GM12891 (cell line): ENCODE measurements around the gene GRAP.

Experiments
- DNase-seq: peaks from one replicate; pipeline ENCODE4 v3.0.0; 2011; ENCODE audit warnings: low spot score; ENCODE audit not compliant: insufficient read length
- FAIRE-seq: peaks from 2 replicates; lab custom pipeline; 2011; peaks lifted over from hg19 to GRCh38; lab: Jason Lieb, UNC
- PAX5 ChIP-seq: IDR thresholded peaks from 2 replicates; pipeline ENCODE4 v1.6.1; 2011; ENCODE audit warnings: low read length, moderate library complexity, mild to moderate bottlenecking; ENCODE audit not compliant: insufficient read depth, severe bottlenecking
- POLR2A ChIP-seq: IDR thresholded peaks from 2 replicates; pipeline ENCODE4 v1.6.1; 2011; ENCODE audit warnings: low read depth, low read length, control low read depth
- POLR2AphosphoS5 ChIP-seq: IDR thresholded peaks from 2 replicates; pipeline ENCODE4 v1.6.1; 2011; ENCODE audit warnings: low read depth, low read length, control low read depth
- POU2F2 ChIP-seq: IDR thresholded peaks from 2 replicates; pipeline ENCODE4 v1.6.1; 2011; ENCODE audit warnings: low read depth, mild to moderate bottlenecking, control low read depth, low read length, moderate library complexity
- SPI1 ChIP-seq: IDR thresholded peaks from 2 replicates; pipeline ENCODE4 v1.6.1; 2011; ENCODE audit warnings: low read depth, low read length, control low read depth
- TAF1 ChIP-seq: IDR thresholded peaks from 2 replicates; pipeline ENCODE4 v1.6.1; 2011; ENCODE audit warnings: low read depth, low read length, control low read depth

GRAP gene

GRCh38 chr17:18985475-18985874, 61.3 kb downstream of the GRAP start:
- TF ChIP-seq POU2F2, result no peak
- TF ChIP-seq PAX5, result no peak
- no peak for TF ChIP-seq POLR2A
- no peak for TF ChIP-seq TAF1
- no peak for TF ChIP-seq SPI1
- TF ChIP-seq POLR2AphosphoS5, result no peak
- FAIRE-seq, result no peak
- no peak for DNase-seq

GRCh38 chr17:18984273-18985114, 62.3 kb downstream of the GRAP start:
- no peak for DNase-seq

GRCh38 chr17:18981642-18982424, 64.9 kb downstream of the GRAP start:
- no peak for TF ChIP-seq POU2F2
- no peak for TF ChIP-seq SPI1
- TF ChIP-seq PAX5, result no peak
- no peak for TF ChIP-seq POLR2A
- TF ChIP-seq POLR2AphosphoS5, result no peak
- no peak for TF ChIP-seq TAF1
- DNase-seq (no peak), FAIRE-seq (no peak)

More at GRCh38 chr17:18984273-18985114, 62.3 kb downstream of the GRAP start:
- no peak for TF ChIP-seq TAF1
- no peak for TF ChIP-seq PAX5
- no peak for TF ChIP-seq POU2F2
- no peak for TF ChIP-seq POLR2A
- no peak for TF ChIP-seq SPI1
- TF ChIP-seq POLR2AphosphoS5, result no peak
- no peak for FAIRE-seq

GRCh38 chr17:18981335-18981641, 65.5 kb downstream of the GRAP start:
- no peak for DNase-seq
- TF ChIP-seq POLR2A (no peak), TAF1 (no peak), POLR2AphosphoS5 (no peak), SPI1 (no peak), PAX5 (no peak), POU2F2 (no peak)
- no peak for FAIRE-seq

- TF ChIP-seq POLR2AphosphoS5, result no peak
- TF ChIP-seq TAF1, result no peak
- no peak for TF ChIP-seq SPI1
- TF ChIP-seq POLR2A, result no peak
- no peak for TF ChIP-seq POU2F2
- TF ChIP-seq PAX5, result no peak
- no peak for FAIRE-seq
- DNase-seq, result no peak
Measured at GRCh38 chr17:18980682-18981334, 65.9 kb downstream of the GRAP start.

GRCh38 chr17:18978655-18979054, 68.1 kb downstream of the GRAP start:
- DNase-seq, result no peak
- TF ChIP-seq POLR2AphosphoS5, result no peak
- TF ChIP-seq TAF1, result no peak
- no peak for TF ChIP-seq POLR2A
- TF ChIP-seq SPI1, result no peak
- no peak for TF ChIP-seq POU2F2
- no peak for TF ChIP-seq PAX5
- no peak for FAIRE-seq

GRCh38 chr17:18978050-18978449, 68.7 kb downstream of the GRAP start:
- no peak for FAIRE-seq

GRCh38 chr17:18977646-18978045, 69.1 kb downstream of the GRAP start:
- FAIRE-seq, result no peak
- TF ChIP-seq SPI1, result no peak
- TF ChIP-seq POLR2A, result no peak
- TF ChIP-seq PAX5, result no peak
- no peak for TF ChIP-seq POLR2AphosphoS5
- no peak for TF ChIP-seq POU2F2
- no peak for TF ChIP-seq TAF1
- no peak for DNase-seq

More at GRCh38 chr17:18978050-18978449, 68.7 kb downstream of the GRAP start:
- TF ChIP-seq POU2F2, result no peak
- TF ChIP-seq SPI1, result no peak
- no peak for TF ChIP-seq PAX5
- DNase-seq, result no peak

GRCh38 chr17:18977021-18977420, 69.7 kb downstream of the GRAP start:
- FAIRE-seq, result no peak
- TF ChIP-seq SPI1 (no peak), POU2F2 (no peak)
- DNase-seq, result no peak

- no peak for DNase-seq
- no peak for FAIRE-seq
- no peak for TF ChIP-seq POU2F2
- TF ChIP-seq TAF1, result no peak
Measured at GRCh38 chr17:18976201-18976600, 70.6 kb downstream of the GRAP start.
